Heart left ventricle (tissue), 16 donors: Measurements from ENCODE around the gene VPS37C. TPM values are rescaled to one million over a fixed set of nuclear protein-coding genes. Genes with fewer than 3 reads are reported as not detected.

Experiments used
- ATAC-seq, 4 donors: fragments of 200-7000 bp; cut with Tn5 transposase; one replicate each; pipeline ENCODE4 v1.9.1; 2020 to 2022; ENCODE audit warnings: moderate library complexity in 4 of 4, mild to moderate bottlenecking in 3 of 4, moderate number of reproducible peaks in 1 of 4
- DNase-seq, 5 donors: peaks; one replicate each; pipeline ENCODE4 v3.0.0-alpha.2; 2020
- H3K27ac ChIP-seq, 12 donors: fragments of 200-600 bp; sonication (generic) in 4 of 12; one replicate each; pipeline versions ENCODE4 v1.5.0 to v1.8.0; 2016 to 2022; ENCODE audit warnings: mild to moderate bottlenecking in 2 of 12
- H3K27me3 ChIP-seq, 9 donors: fragments of 200-600 bp; sonication (generic) in 2 of 9; one replicate each; pipeline versions ENCODE4 v1.5.1 to v1.8.0; 2016 to 2022; ENCODE audit warnings: mild to moderate bottlenecking in 3 of 9
- H3K36me3 ChIP-seq, 9 donors: fragments of 200-600 bp; sonication (generic) in 2 of 9; one replicate each; pipeline versions ENCODE4 v1.5.0 to v1.8.0; 2018 to 2022; ENCODE audit warnings: mild to moderate bottlenecking in 2 of 9
- H3K4me1 ChIP-seq, 12 donors: fragments of 200-600 bp; sonication (generic) in 4 of 12; one replicate each; pipeline versions ENCODE4 v1.5.0 to v1.8.0; 2016 to 2022; ENCODE audit warnings: mild to moderate bottlenecking in 3 of 12
- H3K4me3 ChIP-seq, 12 donors: fragments of 200-600 bp; sonication (generic) in 4 of 12; one replicate each; pipeline versions ENCODE4 v1.5.0 to v1.8.0; 2017 to 2022; ENCODE audit warnings: mild to moderate bottlenecking in 9 of 12, moderate library complexity in 4 of 12
- H3K9me3 ChIP-seq, 12 donors: fragments of 200-600 bp; sonication (generic) in 4 of 12; one replicate each; pipeline versions ENCODE4 v1.5.0 to v1.8.0; 2016 to 2022; ENCODE audit warnings: mild to moderate bottlenecking in 1 of 12
- POLR2A ChIP-seq, 2 donors: fragments of 450-650 bp; IDR thresholded peaks; one replicate each; pipeline ENCODE4 v1.6.1; 2017; ENCODE audit warnings: antibody characterized with exemption in 2 of 2, mild to moderate bottlenecking in 2 of 2, moderate library complexity in 2 of 2
- WGBS, 4 donors: extraction: QIAGEN DNeasy Blood & Tissue Kit in 2 of 4; methylation state at CpG; one replicate each; pipeline versions ENCODE4 v1.1.5 to v1.1.7; 2013 to 2018; 5-methylcytosine and 5-hydroxymethylcytosine counted together
- intact Hi-C, 10 donors: fragments of 100-400 bp; cut with DNase I; formaldehyde crosslinking; loops; one replicate each; pipeline versions ENCODE4 v1.11.1 to v1.14.2; 2022
- polyA plus RNA-seq, 2 donors: library from polyadenylated mRNA; stranded (reverse); fragments of 200-250 nt; gene quantifications; one replicate each; pipeline ENCODE4 v1.2.3, GENCODE V29; 2013
- total RNA-seq, 9 donors: library from RNA; depleted of rRNA in 2 of 9; stranded (reverse); fragments of >200 nt in 2 of 9; fragmentation: NEBNext Ultra II Directional in 3 of 9; extraction: Animal tissue kit (Norgen Biotek cat#: 25700) in 3 of 9; gene quantifications; one replicate each; pipeline versions ENCODE4 v1.1.0 to v1.2.4, GENCODE V29; 2016 to 2023
- TF ChIP-seq, protein P1 (sequence below), 12 donors: fragments of 200-600 bp; sonication (generic) in 4 of 12; IDR thresholded peaks; one replicate each; pipeline versions ENCODE4 v1.5.0 to v1.8.0; 2018 to 2022; ENCODE audit warnings: antibody characterized with exemption in 12 of 12, mild to moderate bottlenecking in 5 of 12
- donor health status: ischemic (EF 13 %, LVEDD 7.1; RV severe dilation, severe dysfunction).
- donor health status: healthy with polysubstance abuse.
- donor health status: DM: no; HTN: yes; CAD: no.
- donor health status: DM: no; HTN: no; CAD: no.
- donor health status: ischemic (EF 25% LVEDD 6.9; RV normal size, moderate dysfunction).
- donor health status: ischemic (EF 25% LVEDD 5.7; RV mildly dilated, moderate dysfunction).
- donor health status: healthy.
- donor health status: DM: yes; HTN: yes; CAD: no.
- donor health status: ischemic (EF 35%, LVEDD 5.7; RV mildly dilated, moderate dysfunction).
- donor health status: nonischemic (EF 11% LVEDD 7.7; RV severe dilation, severe dysfunction).
- donor health status: DM: yes; HTN: yes; CAD: no.
- donor health status: PGD.
- donor health status: ischemic (EF 29% LVEDD 5.4; RV normal size, mild dysfunction).
- donor health status: nonischemic (EF 23%, LVEDD 6.1; RV moderate dilation, normal function).

VPS37C gene
- total and polyA plus RNA-seq, 11 donors = 11.0 to 29.0 (median 17.1) TPM

DNA sequence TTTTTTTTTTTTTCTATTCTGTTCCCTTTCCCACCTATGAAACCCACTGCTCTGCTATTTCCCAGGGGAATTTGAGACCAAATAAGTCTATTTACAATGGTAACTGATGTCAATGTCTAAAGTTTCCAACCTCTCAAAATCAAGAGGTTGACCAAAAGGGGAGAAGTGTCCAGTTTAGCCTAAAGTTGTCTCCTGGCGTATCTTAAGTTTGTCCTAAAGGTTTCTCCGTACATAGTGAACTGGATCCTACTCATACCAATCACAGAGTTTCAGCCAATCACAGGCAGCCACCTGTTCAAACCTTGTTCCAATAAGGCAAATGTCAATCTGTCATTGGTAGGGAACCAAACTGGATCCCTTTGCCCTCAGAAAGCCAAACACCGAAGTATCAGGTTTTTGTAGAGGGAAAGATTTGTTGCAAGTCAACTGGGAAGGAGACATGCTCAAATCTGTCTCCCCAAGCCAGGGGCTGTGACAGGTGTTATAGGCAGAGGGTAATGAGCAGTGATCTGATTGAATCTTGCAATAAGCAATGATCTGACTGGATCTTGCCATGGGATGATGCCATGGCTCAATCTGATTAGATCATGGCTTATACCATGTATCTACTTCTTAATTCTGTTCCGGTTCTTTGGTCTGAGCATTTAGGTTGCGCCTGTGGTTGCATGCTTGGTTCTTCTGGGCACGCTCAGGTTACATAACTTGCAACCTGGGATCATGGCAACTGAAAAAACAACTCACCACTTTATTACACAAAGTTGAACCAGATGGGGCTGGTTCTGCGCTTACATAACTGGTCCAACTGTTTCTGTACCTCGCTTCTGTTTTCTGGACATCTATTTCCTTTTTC, 1.1 kb upstream of the VPS37C start:
- TF ChIP-seq, protein P1, sequence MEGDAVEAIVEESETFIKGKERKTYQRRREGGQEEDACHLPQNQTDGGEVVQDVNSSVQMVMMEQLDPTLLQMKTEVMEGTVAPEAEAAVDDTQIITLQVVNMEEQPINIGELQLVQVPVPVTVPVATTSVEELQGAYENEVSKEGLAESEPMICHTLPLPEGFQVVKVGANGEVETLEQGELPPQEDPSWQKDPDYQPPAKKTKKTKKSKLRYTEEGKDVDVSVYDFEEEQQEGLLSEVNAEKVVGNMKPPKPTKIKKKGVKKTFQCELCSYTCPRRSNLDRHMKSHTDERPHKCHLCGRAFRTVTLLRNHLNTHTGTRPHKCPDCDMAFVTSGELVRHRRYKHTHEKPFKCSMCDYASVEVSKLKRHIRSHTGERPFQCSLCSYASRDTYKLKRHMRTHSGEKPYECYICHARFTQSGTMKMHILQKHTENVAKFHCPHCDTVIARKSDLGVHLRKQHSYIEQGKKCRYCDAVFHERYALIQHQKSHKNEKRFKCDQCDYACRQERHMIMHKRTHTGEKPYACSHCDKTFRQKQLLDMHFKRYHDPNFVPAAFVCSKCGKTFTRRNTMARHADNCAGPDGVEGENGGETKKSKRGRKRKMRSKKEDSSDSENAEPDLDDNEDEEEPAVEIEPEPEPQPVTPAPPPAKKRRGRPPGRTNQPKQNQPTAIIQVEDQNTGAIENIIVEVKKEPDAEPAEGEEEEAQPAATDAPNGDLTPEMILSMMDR (IDR thresholded peaks at IDR 0.05) = no peak
- no peak for TF ChIP-seq POLR2A (IDR thresholded peaks at IDR 0.05)
- intact Hi-C loops = loop anchor here in 1 of 10 donors (10.0 kb wide), 2 partner anchors 58 to 328 kb away; partner anchors contain the start of gene CD5
- ATAC-seq (no peak), DNase-seq (peak in 1 of 5 donors; percentile 39)
- H3K36me3 ChIP-seq = peaks cover 0 to 6% (median 0%) of the 10 kb centered on the region in 9 donors
- 70 to 77% (median 74%) methylated on average over 8 of the region's 8 CpGs for WGBS, 4 donors
- peak overlapping the region in 11 of 12 donors; percentile 94 to 99 (median 98) for H3K27ac ChIP-seq
- H3K4me3 ChIP-seq = peak overlapping the region; percentile 66 to 97 (median 82)
- peaks cover 0 to 64% (median 23%) of the 10 kb centered on the region in 12 donors for H3K4me1 ChIP-seq
- H3K27me3 ChIP-seq = no peaks in the 10 kb centered on the region
- H3K9me3 ChIP-seq = no peaks in the 10 kb centered on the region

DNA sequence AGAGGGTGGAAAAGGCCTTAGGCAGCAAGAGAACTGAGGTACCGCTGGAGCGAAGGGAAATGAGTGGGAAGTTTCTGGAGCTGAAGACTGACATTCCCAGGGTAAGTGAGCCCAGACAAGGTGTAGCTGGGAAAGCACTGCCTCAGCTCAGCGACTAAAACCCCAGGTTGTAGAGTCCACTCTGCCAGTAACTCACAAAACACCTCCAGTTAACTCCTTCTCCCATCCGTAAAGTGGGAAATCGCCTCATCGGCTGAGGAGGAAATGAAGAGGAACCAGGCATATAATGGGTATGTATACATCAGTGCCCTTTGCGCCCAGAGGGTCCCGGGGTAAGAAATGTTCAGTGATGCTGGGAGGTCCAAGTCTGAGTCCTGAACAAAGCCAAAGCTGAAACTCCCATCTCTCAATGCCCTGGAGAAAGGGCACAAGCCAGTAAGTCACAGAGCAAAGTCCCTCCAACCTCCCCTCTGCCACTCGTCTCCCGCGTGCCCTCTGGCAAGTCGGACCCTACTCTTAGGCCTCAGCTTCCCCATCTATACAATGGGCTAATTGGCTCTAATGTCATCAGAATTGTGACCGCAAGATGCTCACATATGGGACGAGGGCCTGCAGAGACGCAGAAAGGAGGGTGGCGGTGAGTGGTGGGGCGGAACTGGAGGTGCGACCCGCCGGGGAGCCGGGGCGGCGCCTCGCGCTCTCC, 588 bp downstream of the VPS37C start:
- peaks cover 0 to 67% (median 23%) of the 10 kb centered on the region in 12 donors for H3K4me1 ChIP-seq
- peaks cover 0 to 3% (median 0%) of the 10 kb centered on the region in 12 donors for H3K9me3 ChIP-seq
- peaks cover 0 to 9% (median 0%) of the 10 kb centered on the region in 9 donors for H3K36me3 ChIP-seq
- TF ChIP-seq, protein P1 (IDR thresholded peaks at IDR 0.05) = no peak
- TF ChIP-seq POLR2A (IDR thresholded peaks at IDR 0.05) = no peak
- peak overlapping the region; percentile 90 to 99 (median 98) for H3K27ac ChIP-seq
- H3K27me3 ChIP-seq = no peaks in the 10 kb centered on the region
- intact Hi-C loops = loop anchor here in 1 of 10 donors (10.0 kb wide), 2 partner anchors 56 to 326 kb away; partner anchors contain the start of gene CD5
- peak in 1 of 5 donors; percentile 19 for DNase-seq
- H3K4me3 ChIP-seq = peak overlapping the region; percentile 66 to 97 (median 82)
- WGBS, 4 donors = 13 to 18% (median 17%) methylated on average over 18 to 25 of the region's 25 CpGs
- no peak for ATAC-seq

DNA sequence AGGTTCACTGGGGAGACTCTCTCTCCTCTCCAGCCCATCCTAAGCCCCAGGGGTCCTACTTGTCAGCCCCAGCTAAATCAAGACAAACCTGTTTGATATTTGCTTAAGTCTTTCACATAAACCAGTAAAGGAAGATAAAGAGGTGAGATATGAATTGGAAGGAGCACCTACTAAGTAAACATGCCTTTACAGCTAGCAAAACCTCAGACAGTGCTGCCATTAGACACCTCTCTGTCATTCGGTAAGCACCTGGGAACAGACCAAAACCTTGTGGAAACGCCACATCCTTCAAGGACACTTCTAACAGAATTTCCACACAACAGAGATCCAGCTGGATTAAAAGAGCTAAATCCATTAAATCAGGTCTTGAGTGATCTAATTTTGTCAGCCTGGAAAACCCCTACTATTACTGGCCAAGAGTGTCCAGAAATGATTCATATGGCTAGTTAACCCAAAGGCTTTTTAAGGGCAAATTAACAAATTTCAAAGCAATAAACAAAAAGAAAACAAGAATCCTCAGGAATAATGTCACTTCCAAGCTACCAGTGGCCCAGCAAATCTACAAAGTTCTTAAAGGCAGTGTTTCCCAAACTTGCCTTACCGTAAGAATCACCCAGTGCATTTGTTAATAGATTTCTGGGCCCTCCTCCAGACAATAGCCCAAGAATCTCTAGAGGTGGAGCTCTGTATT, 2.4 kb downstream of the VPS37C start:
- intact Hi-C loops = no loop called here
- 30 to 40% (median 35%) methylated on average over 3 of the region's 3 CpGs for WGBS, 4 donors
- H3K27ac ChIP-seq = peak overlapping the region in 7 of 12 donors; percentile 4 to 99 (median 43)
- no peak overlapping the region for H3K4me3 ChIP-seq
- H3K4me1 ChIP-seq = peaks cover 0 to 60% (median 23%) of the 10 kb centered on the region in 12 donors
- ATAC-seq (no peak), DNase-seq (no peak)
- TF ChIP-seq, protein P1 (IDR thresholded peaks at IDR 0.05) = no peak
- no peak for TF ChIP-seq POLR2A (IDR thresholded peaks at IDR 0.05)
- peaks cover 0 to 19% (median 10%) of the 10 kb centered on the region in 12 donors for H3K9me3 ChIP-seq
- H3K36me3 ChIP-seq = peaks cover 0 to 12% (median 0%) of the 10 kb centered on the region in 9 donors
- H3K27me3 ChIP-seq = no peaks in the 10 kb centered on the region
